Erythroblast (primary cell): Measurements from ENCODE around the gene QDPR.

Source experiments
- GATA1 ChIP-seq: IDR thresholded peaks from 2 replicates; pipeline ENCODE4 v1.6.1; 2011; ENCODE audit warnings: low read depth, mild to moderate bottlenecking, control low read depth, low read length, moderate library complexity
- POLR2A ChIP-seq: IDR thresholded peaks from 2 replicates; pipeline ENCODE4 v1.6.1; 2011; ENCODE audit warnings: mild to moderate bottlenecking, low read length

- no peak for TF ChIP-seq POLR2A
- TF ChIP-seq GATA1, result no peak
These were observed 36.4 kb downstream of the QDPR start for GRCh38 chr4:17475481-17475880.
